Neural progenitor cell (in vitro differentiated cells): ENCODE data around the gene PLPP3.

Source experiments
- EZH2 ChIP-seq: fragments of 200-600 bp; sonication (generic); IDR thresholded peaks from 2 replicates; pipeline ENCODE4 v1.6.1; 2017; ENCODE audit warnings: antibody characterized with exemption, mild to moderate bottlenecking, moderate library complexity
- EZH2phosphoT487 ChIP-seq: fragments of 200-600 bp; sonication (generic); IDR thresholded peaks from 2 replicates; pipeline ENCODE4 v1.6.1; 2017; ENCODE audit warnings: antibody characterized with exemption
- TF ChIP-seq, protein P1 (sequence below): fragments of 200-600 bp; sonication (generic); IDR thresholded peaks from 2 replicates; pipeline ENCODE4 v1.5.1; 2017; ENCODE audit warnings: antibody characterized with exemption, mild to moderate bottlenecking

DNA sequence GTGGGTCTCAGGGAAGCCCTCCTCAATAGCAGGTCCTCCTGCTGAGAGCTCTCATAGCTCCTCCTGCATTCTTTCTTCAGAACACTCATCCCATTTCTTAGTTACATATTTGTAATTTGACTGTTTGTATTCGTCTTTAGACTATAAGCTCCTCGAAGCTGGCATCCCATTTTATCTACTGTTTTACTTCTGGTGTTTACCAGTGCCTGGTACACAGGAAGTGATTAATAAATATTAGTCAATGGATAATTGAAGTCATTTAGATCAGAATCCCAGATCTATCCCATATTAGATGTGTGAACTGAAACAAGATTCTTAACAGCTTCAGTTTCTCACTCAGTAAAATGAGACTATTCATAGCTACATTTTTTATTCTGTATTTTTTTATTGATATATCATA is 88.7 kb downstream of the PLPP3 start:
- TF ChIP-seq, protein P1, sequence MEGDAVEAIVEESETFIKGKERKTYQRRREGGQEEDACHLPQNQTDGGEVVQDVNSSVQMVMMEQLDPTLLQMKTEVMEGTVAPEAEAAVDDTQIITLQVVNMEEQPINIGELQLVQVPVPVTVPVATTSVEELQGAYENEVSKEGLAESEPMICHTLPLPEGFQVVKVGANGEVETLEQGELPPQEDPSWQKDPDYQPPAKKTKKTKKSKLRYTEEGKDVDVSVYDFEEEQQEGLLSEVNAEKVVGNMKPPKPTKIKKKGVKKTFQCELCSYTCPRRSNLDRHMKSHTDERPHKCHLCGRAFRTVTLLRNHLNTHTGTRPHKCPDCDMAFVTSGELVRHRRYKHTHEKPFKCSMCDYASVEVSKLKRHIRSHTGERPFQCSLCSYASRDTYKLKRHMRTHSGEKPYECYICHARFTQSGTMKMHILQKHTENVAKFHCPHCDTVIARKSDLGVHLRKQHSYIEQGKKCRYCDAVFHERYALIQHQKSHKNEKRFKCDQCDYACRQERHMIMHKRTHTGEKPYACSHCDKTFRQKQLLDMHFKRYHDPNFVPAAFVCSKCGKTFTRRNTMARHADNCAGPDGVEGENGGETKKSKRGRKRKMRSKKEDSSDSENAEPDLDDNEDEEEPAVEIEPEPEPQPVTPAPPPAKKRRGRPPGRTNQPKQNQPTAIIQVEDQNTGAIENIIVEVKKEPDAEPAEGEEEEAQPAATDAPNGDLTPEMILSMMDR, result no peak
- no peak for TF ChIP-seq EZH2phosphoT487
- TF ChIP-seq EZH2, result no peak
